SK-N-SH treated with all-trans-retinoic acid at 6 μM for 48 hours (cell line): Measurements from ENCODE around the gene ATP5F1D.

Experiments used
- ARNTL ChIP-seq: fragments of 450-650 bp; formaldehyde crosslinking; IDR thresholded peaks from 2 replicates; pipeline ENCODE4 v1.5.0; 2020; ENCODE audit warnings: low read depth, mild to moderate bottlenecking, moderate library complexity, borderline replicate concordance
- PATZ1 ChIP-seq: fragments of 250-450 bp; sonication (Bioruptor Pico); IDR thresholded peaks from 2 replicates; pipeline ENCODE4 v1.8.0; 2020; ENCODE audit warnings: mild to moderate bottlenecking, moderate library complexity, borderline replicate concordance
- ZNF8 ChIP-seq: fragments of 450-650 bp; formaldehyde crosslinking; IDR thresholded peaks from 2 replicates; pipeline ENCODE4 v1.5.0; 2020; ENCODE audit warnings: mild to moderate bottlenecking, moderate library complexity

- TF ChIP-seq PATZ1 (no peak), ZNF8 (no peak), ARNTL (CRISPR knock-in tag) (no peak)
Measured at GRCh38 chr19:1210227-1210538, 31.4 kb upstream of the ATP5F1D start.
